ENCODE measurements around the gene POLR2A. TPM values are rescaled to one million over a fixed set of nuclear protein-coding genes. Genes with fewer than 3 reads are reported as not detected.

Gene POLR2A
- polyA plus RNA-seq, 2 of the 4 experiments (the other 2 are of a cell fraction), result 22.8 to 65.6 TPM

DNA sequence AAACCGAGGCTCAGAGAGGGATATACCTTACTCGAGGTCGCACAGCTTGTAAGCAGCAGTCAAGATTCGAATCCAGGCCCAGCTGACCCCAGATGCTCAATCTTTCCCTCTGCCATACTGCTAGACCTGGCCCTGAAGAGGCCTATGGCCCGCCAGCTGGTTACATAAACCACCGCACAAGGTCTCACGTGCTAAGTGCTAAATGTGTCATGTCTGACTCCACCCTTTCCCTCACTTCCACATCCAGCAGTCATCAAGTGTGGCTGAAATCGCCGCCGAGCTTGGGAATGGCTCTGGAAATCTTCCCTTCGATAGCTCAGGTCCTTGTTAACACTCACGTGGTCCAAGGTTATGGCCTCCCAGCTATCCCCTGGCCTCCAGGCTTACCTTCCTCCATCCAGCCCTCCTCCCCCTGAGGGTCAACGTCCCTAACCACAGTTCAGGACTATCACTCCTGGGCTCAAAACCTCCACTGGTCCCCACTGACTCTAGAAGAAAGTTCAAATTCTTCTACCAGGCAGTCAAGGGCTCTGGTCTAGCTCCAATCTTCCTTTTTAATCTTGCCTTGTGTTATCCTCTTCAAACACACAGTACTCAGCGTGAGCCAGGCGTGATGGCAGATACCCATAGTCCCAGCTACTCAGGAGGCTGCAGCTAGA, 8.3 kb upstream of the POLR2A start:
- Histone ChIP-seq H3K4me3 (no peak overlapping the region), H3K27ac (peak overlapping the region in 1 of 2 experiments; percentile 100; a peak in 3 of 6 replicates), H3K9me3 (no peaks in the 10 kb centered on the region), H3K4me2 (peak overlapping the region; percentile 97; the same call in 1 of the 3 replicates), H3K4me1 (peaks cover 36% of the 10 kb centered on the region)
- ChIA-PET CTCF (interaction anchor here (0.8 to 3.6 kb wide), 16 partner anchors 10 to 179 kb away, joined by 3 to 33 read pairs (median 4); partner anchors contain the start of genes SENP3 and TMEM95), POLR2A (interaction anchor here (1.3 to 1.7 kb wide), 2 partner anchors 8 to 20 kb away, joined by 3 to 10 read pairs; partner anchors contain the start of gene POLR2A)
- 89% methylated on average over 15 of the region's 15 CpGs for WGBS (ENCODE audit: missing lambda C conversion rate)
- no peak for TF ChIP-seq ZNF302 (CRISPR knock-in tag; IDR thresholded peaks at IDR 0.05)
- TF ChIP-seq POLR2A (IDR thresholded peaks at IDR 0.05; ENCODE audit: low read length), result no peak
- DNase-seq (ENCODE audit: low read depth in 1 of 2, low spot score in 1 of 2) (no peak), ATAC-seq (no peak), FAIRE-seq (no peak)

DNA sequence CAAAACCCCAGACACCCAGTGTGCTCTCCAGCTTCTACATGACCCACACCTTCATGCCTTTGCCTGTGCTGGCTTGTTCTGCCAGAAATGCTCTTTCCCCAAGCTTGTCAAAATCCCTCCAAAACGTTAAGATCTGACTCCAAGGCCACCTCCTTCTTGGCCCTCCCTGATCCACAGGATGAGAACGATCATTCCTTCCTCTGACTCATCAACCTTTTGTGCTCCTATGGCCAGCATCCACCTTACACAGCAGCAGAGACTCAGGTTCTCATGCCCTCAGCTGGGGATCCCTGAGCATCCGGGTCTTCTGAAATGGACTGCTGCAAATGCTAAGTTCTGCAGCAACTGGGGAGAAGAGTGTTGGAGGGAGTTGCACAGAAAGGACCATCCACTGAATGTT, 7.7 kb upstream of the POLR2A start:
- ATAC-seq, result peak; percentile 22 to 26; a peak in 3 of 6 replicates
- peaks cover 36% of the 10 kb centered on the region for H3K4me1 ChIP-seq
- peak overlapping the region; percentile 97; the same call in 2 of the 3 replicates for H3K4me2 ChIP-seq
- H3K27ac ChIP-seq, result peak overlapping the region in 1 of 2 experiments; percentile 100; a peak in 3 of 6 replicates
- POLR2A ChIA-PET, result interaction anchor here (1.3 to 1.7 kb wide), 2 partner anchors 8 to 20 kb away, joined by 3 to 10 read pairs; partner anchors contain the start of gene POLR2A
- H3K4me3 ChIP-seq, result no peak overlapping the region
- H3K9me3 ChIP-seq, result no peaks in the 10 kb centered on the region
- peak; percentile 50 to 58 for DNase-seq (ENCODE audit: low read depth in 1 of 2, low spot score in 1 of 2)
- 29% methylated on average over 3 of the region's 3 CpGs for WGBS (ENCODE audit: missing lambda C conversion rate)
- TF ChIP-seq MYC (IDR thresholded peaks at IDR 0.05; ENCODE audit: borderline replicate concordance, low read length) (no peak), FOSL2 (IDR thresholded peaks at IDR 0.05) (no peak), FOSL2 (CRISPR knock-in tag; IDR thresholded peaks at IDR 0.05) (peak; percentile 23; the same call in 1 of the 2 replicates)
- CTCF ChIA-PET, result interaction anchor here (0.8 to 3.6 kb wide), 16 partner anchors 9 to 180 kb away, joined by 3 to 33 read pairs (median 4); partner anchors contain the start of genes SENP3 and TMEM95
- FAIRE-seq, result peak; percentile 46

DNA sequence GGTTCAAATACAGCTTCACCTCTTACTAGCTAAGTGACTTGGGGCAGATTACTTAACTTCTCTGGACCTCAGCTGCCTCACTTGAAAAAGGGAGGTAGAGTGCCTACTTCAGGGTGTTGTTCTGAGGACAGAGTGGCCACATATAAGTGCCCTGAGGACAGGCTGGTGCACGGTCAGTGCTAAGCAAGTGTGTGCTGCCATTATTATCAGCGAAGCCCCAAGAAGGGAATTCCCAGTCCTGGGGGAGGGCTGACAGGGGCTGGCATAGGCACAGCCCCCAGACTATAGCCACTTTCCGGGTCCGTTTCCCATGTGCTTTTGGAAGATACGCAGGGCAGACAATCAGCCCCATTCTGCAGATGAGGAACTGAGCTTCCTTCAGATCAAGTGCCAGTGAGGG, 7.2 kb upstream of the POLR2A start:
- WGBS (ENCODE audit: missing lambda C conversion rate), result 94% methylated on average over 5 of the region's 5 CpGs
- no peak overlapping the region for H3K4me3 ChIP-seq

DNA sequence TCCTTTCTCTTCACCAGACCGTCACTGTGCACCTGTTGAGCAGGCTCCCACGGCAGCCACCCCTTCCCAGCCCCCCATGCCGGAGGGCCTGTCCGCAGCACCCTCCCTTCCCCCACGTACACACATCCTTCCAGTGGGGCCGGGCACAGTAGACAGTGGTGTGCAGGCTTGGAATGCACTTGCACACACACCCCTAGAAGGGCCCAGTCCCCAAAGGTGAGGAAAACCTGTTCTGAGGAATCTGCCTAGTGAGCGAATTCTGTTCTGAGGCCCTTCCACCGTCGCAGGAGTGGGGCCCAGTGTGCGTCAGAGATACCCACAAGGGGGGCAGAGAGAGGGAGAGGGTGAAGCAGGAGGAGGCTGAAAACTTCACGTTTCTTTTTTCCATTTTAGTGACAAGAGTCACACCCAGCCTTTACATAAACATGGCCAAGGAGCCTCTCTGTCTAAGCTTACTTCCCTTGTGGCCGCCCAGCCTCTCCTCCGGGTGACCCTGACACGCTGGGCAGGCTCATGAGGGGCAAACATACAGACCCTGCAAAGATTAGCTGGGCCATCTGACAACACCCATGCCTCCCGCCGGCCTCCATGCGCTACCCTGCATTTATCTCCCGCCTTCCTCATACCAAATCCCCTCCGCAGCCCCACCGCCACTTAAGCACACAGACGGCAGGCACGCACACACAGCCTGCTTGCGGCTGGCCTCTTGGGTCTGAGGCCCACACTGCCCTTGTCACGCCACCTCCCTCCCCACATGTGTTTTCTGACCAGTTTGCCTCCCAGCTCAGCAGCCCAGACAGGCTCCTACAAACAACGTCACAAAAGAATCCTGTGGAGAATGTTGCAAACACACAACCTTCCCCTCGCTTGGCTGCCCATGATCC, 6.5 kb upstream of the POLR2A start:
- CTCF ChIA-PET, result interaction anchor here (0.6 to 4.5 kb wide), 9 partner anchors 15 to 181 kb away, joined by 3 to 33 read pairs (median 4); partner anchors contain the start of gene SENP3
- Histone ChIP-seq H3K27ac (peak overlapping the region in 1 of 2 experiments; percentile 100; a peak in 3 of 6 replicates), H3K4me3 (peak overlapping the region; percentile 82; the same call in 1 of the 3 replicates), H3K4me2 (peak overlapping the region; percentile 97), H3K4me1 (peaks cover 36% of the 10 kb centered on the region), H3K9me3 (no peaks in the 10 kb centered on the region)
- DNase-seq (ENCODE audit: low read depth in 1 of 2, low spot score in 1 of 2) (peak in 1 of 2 experiments; percentile 24), ATAC-seq (0 out of 6 replicates have a peak, but pooled peaks of 1 of the 2 experiments have one; percentile 3), FAIRE-seq (no peak)
- no peak for TF ChIP-seq HOXA7 (CRISPR knock-in tag; IDR thresholded peaks at IDR 0.05)
- TF ChIP-seq MAFK (IDR thresholded peaks at IDR 0.05; ENCODE audit: partially characterized antibody), result peak; percentile 53
- POLR2A ChIA-PET, result no interaction called here
- WGBS (ENCODE audit: missing lambda C conversion rate), result 85% methylated on average over 26 of the region's 26 CpGs

More for the DNA sequence above, 7.2 kb upstream of the POLR2A start:
- no peak for FAIRE-seq
- ATAC-seq, result no peak
- TF ChIP-seq HDAC2 (IDR thresholded peaks at IDR 0.05), result no peak
- TF ChIP-seq RFX5 (IDR thresholded peaks at IDR 0.05), result no peak
- TF ChIP-seq CBX2 (IDR thresholded peaks at IDR 0.05; ENCODE audit: borderline replicate concordance, low read depth), result no peak
- no peak for TF ChIP-seq TFCP2L1 (CRISPR knock-in tag; IDR thresholded peaks at IDR 0.05)
- no peak for TF ChIP-seq GATA3 (IDR thresholded peaks at IDR 0.05; ENCODE audit: borderline replicate concordance)
- TF ChIP-seq FOXS1 (CRISPR knock-in tag; IDR thresholded peaks at IDR 0.05), result no peak
- TF ChIP-seq SMC3 (IDR thresholded peaks at IDR 0.05), result no peak
- TF ChIP-seq BHLHE40 (IDR thresholded peaks at IDR 0.05; ENCODE audit: low read depth, low read length), result no peak
- no peak for TF ChIP-seq ZC3H11A (IDR thresholded peaks at IDR 0.05)
- TF ChIP-seq KDM1A (IDR thresholded peaks at IDR 0.05; ENCODE audit: low read depth), result no peak
- TF ChIP-seq EHMT2 (IDR thresholded peaks at IDR 0.05; ENCODE audit: low read depth), result no peak
- TF ChIP-seq POLR2AphosphoS2 (conservative IDR thresholded peaks at IDR 0.05; ENCODE audit: low read length), result no peak
- no peak for TF ChIP-seq FOSB (CRISPR knock-in tag; IDR thresholded peaks at IDR 0.05)
- TF ChIP-seq, protein P1, sequence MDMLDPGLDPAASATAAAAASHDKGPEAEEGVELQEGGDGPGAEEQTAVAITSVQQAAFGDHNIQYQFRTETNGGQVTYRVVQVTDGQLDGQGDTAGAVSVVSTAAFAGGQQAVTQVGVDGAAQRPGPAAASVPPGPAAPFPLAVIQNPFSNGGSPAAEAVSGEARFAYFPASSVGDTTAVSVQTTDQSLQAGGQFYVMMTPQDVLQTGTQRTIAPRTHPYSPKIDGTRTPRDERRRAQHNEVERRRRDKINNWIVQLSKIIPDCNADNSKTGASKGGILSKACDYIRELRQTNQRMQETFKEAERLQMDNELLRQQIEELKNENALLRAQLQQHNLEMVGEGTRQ (IDR thresholded peaks at IDR 0.05), result no peak
- no peak for TF ChIP-seq NFE2L2 (conservative IDR thresholded peaks at IDR 0.05; ENCODE audit: low read length)
- TF ChIP-seq, protein P2, sequence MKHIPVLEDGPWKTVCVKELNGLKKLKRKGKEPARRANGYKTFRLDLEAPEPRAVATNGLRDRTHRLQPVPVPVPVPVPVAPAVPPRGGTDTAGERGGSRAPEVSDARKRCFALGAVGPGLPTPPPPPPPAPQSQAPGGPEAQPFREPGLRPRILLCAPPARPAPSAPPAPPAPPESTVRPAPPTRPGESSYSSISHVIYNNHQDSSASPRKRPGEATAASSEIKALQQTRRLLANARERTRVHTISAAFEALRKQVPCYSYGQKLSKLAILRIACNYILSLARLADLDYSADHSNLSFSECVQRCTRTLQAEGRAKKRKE (CRISPR knock-in tag; IDR thresholded peaks at IDR 0.05; ENCODE audit: low read depth), result no peak
- Histone ChIP-seq H3K9me3 (no peaks in the 10 kb centered on the region), H3K4me2 (peak overlapping the region; percentile 97; the same call in 2 of the 3 replicates), H3K27ac (peak overlapping the region in 1 of 2 experiments; percentile 100; a peak in 3 of 6 replicates), H3K4me1 (peaks cover 36% of the 10 kb centered on the region)
- CTCF ChIA-PET, result interaction anchor here (0.6 to 3.6 kb wide), 10 partner anchors 15 to 180 kb away, joined by 3 to 33 read pairs (median 4); partner anchors contain the start of gene SENP3
- DNase-seq (ENCODE audit: low read depth in 1 of 2, low spot score in 1 of 2), result no peak
- POLR2A ChIA-PET, result no interaction called here

Measured in A549 (cell line).